RWPE1 (cell line): ENCODE measurements around the gene KCNN3.

Experiments used
- CTCF ChIA-PET: fragments of 350-600 bp; sonication (Branson Sonifier 250); formaldehyde crosslinking; extraction: SDS; loops from one replicate; lab custom pipeline; 2021; lab: Yijun Ruan, JAX
- POLR2A ChIA-PET: fragments of 400-600 bp; formaldehyde crosslinking; extraction: SDS; loops from one replicate; lab custom pipeline; 2020; ENCODE audit warnings: antibody characterized with exemption; ENCODE audit not compliant: low non-redundant PET; lab: Yijun Ruan, JAX
- DNase-seq: peaks from one replicate; pipeline ENCODE4 v3.0.0; 2012; ENCODE audit warnings: low spot score
- H3K27ac ChIP-seq: fragments of 450-650 bp; 2 replicates; pipeline ENCODE4 v1.5.1; 2017
- CTCF ChIP-seq: fragments of 450-650 bp; conservative IDR thresholded peaks from 2 replicates; pipeline ENCODE4 v1.5.1; 2017; ENCODE audit warnings: low read depth, mild to moderate bottlenecking

KCNN3 gene

GRCh38 chr1:154756793-154757548 lies 113.1 kb downstream of the KCNN3 start:
- ChIA-PET POLR2A (interaction anchor here (0.7 kb wide), 1 partner anchor 56 kb away, joined by 5 read pairs; no protein-coding TSS in a partner anchor), CTCF (no interaction called here)
- no peak for DNase-seq
- H3K27ac ChIP-seq: no peak overlapping the region
- TF ChIP-seq CTCF: no peak

DNA sequence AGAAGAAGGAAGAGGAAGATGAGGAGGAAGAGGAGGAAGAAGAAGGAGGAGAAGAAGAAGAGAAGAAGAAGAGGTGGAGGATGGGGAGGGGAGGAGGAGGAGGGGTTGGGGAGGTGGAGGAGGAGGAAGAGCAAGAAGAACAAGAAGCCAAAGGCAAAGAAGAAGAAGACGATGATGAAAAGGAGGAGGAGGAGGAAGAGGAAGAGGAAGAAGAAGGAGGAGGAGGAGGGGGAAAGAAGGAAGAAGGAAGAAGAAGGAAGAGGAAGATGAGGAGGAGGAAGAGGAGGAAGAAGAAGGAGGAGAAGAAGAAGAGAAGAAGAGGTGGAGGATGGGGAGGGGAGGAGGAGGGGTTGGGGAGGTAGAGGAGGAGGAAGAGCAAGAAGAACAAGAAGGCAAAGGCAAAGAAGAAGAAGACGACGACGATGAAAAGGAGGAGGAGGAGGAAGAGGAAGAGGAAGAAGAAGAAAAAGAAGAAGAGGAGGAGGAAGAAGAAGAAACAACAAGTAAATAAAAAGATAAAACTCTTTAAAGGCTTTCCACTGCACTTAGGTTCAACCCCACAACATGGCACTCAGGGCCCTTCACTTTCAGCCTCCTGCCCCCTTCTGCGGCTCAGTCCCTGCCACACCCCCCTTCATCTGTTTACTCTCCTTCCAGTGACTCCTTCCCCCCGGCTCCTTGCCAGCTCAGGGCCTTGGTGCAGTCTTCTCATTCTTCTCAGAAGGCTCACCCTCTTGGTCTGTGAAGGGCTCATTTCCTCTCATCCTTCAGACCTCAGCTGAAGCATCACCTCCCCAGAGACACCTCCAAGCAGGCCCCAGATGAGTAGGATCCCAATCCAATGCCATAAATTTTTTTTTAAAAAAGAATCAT lies 114.0 kb downstream of the KCNN3 start:
- no peak for TF ChIP-seq CTCF
- POLR2A ChIA-PET: interaction anchor here (0.7 kb wide), 1 partner anchor 57 kb away, joined by 5 read pairs; no protein-coding TSS in a partner anchor
- H3K27ac ChIP-seq: no peak overlapping the region
- CTCF ChIA-PET: no interaction called here
- no peak for DNase-seq

DNA sequence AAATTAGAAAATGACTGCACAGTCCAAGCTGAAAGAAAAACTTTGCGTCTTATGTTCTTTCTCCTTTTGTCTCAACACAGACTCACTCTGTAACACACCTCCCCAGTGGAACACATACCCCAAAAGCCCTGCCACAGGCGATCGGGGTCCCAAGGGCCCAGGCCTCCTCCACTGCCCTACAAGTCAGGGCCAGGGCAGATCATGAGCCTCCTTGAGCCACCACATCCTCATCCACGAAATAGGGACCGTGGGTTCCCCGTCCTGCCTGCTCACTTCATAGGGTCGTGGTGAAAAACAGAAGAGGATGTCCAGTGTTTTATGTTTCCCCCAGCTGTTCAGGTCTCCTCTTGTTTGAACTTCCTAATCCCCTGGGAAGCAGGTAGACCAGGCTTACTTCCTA lies 116.7 kb downstream of the KCNN3 start:
- CTCF ChIA-PET: no interaction called here
- no peak overlapping the region for H3K27ac ChIP-seq
- DNase-seq: no peak
- POLR2A ChIA-PET: no interaction called here
- TF ChIP-seq CTCF: no peak

- ChIA-PET POLR2A (no interaction called here), CTCF (no interaction called here)
- no peak for DNase-seq
- H3K27ac ChIP-seq: no peak overlapping the region
- no peak for TF ChIP-seq CTCF
Observed at GRCh38 chr1:154752273-154753030, 117.6 kb downstream of the KCNN3 start.

GRCh38 chr1:154751690-154752089 lies 118.4 kb downstream of the KCNN3 start:
- no peak for DNase-seq
- H3K27ac ChIP-seq: no peak overlapping the region
- CTCF ChIA-PET: interaction anchor here (0.7 to 1.9 kb wide), 2 partner anchors 62 to 127 kb away, joined by 3 to 10 read pairs; no protein-coding TSS in a partner anchor
- TF ChIP-seq CTCF: no peak
- POLR2A ChIA-PET: no interaction called here
